Measurements from ENCODE around the gene HHAT.
"Not testable (repeated sequence)": the region's sequence is repeated elsewhere in the genome, so short reads cannot be mapped to it uniquely, and the experiment has no call there.

HHAT gene

DNA sequence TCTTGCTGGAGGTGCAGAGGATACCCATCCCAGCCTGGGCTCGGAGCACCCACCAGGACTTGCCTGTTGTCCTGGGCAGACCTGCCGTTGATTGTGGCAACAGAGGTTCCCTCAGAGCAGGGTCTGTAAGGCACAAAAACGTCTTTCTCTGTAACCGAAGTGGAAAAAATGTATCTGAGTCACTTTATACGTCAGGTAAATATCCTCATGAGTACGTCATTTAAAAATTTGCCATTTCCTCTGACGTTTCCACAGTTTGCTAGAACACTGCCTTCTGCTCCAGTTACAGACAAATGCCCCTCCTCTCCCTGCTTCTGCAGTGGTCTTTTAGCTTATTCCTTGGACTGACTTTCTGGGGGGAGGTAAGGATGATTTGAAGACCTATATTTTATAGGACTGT is 326.8 kb downstream of the HHAT start:
- DNase-seq: no peak

DNA sequence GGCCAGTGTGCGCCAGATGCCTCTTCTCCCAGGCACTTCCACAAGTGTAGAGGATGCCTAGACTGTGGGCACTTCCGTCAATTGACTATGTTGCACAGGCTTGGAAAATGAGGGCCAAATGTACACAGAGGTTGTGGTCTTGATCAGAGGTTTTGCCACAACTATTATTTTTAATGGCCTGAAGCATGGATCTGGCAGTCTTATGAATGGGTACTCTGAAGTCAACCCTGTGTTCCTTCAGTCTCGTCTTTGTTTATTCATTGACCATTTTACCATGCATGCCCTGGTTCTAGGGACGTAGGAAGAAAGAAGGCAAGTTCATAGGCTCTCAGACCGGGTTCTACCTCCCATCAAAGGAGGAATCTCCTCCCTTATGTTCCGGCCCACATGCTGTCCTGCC is 329.1 kb downstream of the HHAT start:
- no peak for DNase-seq

DNA sequence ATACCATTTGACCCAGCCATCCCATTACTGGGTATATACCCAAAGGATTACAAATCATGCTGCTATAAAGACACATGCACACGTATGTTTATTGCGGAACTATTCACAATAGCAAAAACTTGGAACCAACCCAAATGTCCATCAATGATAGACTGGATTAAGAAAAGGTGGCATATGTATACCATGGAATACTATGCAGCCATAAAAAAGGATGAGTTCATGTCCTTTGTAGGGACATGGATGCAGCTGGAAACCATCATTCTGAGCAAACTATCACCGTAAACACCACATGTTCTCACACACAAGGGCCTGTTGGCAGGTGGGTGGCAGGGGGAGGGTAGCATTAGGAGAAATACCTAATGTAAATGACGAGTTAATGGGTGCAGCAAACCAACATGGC is 332.8 kb downstream of the HHAT start:
- DNase-seq: not testable (repeated sequence)

DNA sequence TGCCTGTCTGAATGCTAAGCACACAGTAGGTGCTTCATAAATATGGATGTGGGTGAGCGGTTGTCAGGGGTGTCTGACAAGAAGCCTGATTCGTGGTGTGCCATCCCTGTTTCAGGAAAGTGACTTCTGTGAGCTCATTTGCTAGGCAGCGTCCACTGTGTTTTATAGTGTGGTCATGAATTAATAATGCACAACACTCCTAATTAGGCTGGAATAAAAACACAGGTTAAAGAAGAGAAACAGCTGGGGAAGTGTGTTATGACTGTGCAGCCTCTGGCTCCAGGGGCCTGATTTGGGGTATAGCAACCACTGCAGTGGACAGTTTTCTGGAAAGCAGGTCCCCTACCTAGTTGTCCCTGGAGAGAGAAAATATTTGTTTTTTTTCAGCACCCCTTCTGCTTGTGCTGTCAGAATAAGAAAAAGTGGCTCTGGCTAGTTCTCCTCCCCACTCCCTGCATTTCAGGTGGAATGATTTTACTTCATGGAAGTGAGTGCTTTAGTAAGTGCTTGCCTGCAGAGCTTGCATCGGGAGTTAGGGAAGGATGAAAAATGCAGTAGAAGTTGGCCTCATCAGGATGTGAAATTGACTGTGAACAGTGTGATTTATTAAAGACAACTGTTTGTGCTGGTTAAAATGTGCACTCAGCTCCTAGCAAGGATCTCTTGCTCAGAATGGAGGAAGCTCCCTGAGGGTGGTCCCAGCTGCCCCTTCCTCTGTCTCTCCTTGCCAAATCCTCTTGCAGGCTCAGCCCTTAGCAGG is 333.8 kb downstream of the HHAT start:
- no peak for DNase-seq

DNA sequence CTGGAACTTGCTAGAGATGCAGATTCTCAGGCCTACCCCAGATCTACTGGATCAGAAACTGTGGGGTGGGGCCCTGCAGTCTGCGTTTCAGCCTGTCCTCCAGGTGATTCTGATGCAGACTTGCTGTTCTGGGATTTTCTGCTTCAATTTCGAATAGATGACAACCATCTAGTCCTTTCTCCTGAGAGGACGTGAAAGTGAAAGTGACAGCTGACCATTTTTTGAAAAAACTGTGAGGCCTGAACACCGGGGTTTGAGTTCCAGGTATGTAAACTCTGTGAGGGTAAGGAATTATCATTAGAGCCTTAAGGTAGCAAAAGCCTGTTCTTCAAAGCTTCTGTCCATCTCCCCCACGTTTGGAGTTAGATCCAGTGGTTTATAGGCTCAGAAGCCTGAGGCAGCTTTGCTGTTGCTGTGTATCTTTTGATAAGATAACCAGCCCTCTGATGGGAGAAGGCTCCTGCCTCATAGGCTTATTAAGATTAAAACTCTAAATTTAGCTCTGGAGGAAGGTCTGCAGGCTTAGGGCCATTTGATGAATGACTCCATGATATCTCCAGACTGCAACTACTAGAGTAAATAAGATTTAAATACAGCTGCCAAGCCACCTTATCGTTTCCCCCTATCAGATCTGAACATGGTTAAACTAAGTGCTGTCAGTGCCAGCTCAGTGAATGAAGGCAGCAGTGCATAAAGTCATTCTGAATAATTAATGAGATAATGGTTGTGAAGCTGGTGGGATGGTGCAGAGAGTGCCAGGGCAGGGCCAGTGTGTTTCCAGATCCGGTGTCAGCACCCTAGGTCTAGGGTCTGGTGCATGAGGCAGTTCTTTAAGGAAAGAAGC is 335.2 kb downstream of the HHAT start:
- no peak for DNase-seq

DNA sequence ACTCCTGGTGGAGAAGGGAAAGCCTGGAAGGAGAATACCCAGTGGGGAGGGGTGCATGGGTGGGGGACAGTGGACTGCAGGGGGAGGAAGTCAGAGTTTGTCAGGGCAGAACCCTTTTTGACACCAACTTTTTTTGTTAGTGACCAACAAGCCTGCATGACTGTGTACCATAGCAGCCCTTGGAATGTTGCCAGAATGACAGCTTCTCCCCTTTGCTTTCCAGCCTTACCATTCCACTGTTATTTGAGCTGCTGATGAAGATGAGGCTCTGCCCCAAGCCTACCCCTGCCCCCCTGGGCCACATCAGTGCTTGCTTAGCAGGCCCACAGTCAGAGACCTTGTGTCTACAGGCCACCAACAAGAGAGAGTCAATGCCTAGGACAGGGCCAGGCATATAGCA is 341.2 kb downstream of the HHAT start:
- DNase-seq: no peak

DNA sequence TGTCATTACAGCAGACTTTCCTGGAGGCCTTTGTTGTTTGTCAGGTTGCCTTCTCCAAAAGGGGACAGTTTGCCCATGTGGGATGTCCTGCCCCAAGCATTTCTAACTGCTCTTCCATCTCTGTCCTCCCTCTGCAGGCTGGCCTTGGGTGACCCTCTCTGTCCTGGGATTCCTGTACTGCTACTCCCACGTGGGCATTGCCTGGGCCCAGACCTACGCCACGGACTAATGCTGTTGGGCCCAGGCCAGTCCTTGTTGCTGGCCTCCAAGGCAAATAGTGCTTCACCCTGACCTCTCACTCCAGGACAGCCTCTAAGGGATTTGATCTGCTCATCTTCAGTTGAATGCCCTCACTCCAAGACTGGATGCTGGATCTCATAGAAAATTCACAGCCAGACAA is 345.4 kb downstream of the HHAT start:
- no peak for DNase-seq

DNA sequence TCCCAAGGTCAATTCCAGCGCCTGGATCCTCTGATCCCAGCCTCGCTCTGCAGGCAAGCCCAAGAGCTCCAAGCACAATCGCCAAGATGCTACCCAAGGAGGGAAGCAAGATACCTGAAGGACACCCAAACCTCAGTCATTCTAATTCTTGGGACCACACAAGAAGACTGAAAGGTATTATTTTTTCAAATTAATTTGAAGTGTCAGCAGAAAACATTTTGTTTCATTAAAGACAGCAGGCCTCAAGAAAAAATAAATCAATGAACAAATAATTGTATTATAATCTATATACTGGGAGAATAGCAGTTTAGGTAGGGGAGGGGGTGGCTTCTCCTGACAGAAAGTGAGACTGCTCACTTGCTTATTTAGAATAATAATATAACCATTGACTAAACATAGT is 347.8 kb downstream of the HHAT start:
- DNase-seq: no peak

DNA sequence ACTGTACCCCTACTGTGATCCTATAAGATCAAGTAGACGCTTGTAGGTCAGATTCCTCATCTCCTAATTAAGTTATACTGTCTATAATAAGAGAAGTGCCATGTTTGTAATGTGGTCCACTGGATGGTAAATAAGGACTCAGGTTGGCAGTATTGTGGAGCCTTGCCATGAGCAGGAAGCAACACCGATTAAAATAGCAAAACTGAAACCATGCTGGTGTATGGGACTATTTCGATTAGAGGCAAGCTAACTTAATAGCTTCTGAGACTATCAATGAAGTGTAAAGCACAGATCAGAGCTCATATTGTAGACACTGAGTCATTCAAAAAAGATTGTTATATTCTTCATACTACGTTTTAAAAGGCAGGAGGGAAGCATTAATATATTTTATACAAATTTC is 348.8 kb downstream of the HHAT start:
- DNase-seq: no peak

DNA sequence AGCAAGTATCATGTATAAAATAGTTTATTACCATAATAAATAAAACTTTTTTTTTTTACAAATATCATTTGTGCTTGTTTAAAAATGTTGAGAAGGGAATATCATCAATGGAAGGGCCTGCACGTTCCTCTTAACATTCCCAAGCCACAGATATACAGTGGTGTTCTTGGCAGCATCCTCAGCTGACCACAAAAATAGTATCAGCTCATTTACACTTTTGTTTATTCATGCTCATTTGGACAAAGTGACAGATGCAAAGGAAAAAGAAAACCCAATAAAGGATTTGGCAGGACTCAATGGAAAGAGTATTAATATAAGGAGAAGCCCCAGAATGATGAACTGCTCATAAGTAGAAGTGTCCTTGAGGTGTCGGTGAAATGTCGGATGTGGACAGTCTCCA is 349.6 kb downstream of the HHAT start:
- DNase-seq: no peak

DNA sequence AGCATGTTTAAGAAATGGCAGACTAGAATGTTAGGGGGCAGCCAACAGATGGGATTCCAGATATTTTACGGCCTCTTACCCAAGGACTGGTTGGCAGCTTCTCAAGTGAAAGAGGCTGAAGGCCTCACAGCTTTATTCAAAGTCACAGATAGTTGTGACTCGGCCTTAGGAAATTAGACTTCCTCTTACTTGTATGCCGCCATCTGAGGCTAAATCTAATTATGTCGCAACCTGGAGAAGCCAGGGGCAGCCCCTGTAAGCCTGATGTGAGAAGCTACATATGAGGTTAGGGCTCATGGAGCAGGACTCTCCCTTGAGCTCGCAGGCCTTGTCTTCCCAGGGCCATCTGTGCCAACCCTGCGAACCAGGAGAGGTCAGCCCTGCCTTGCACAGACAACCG is 352.5 kb downstream of the HHAT start:
- DNase-seq: no peak

DNA sequence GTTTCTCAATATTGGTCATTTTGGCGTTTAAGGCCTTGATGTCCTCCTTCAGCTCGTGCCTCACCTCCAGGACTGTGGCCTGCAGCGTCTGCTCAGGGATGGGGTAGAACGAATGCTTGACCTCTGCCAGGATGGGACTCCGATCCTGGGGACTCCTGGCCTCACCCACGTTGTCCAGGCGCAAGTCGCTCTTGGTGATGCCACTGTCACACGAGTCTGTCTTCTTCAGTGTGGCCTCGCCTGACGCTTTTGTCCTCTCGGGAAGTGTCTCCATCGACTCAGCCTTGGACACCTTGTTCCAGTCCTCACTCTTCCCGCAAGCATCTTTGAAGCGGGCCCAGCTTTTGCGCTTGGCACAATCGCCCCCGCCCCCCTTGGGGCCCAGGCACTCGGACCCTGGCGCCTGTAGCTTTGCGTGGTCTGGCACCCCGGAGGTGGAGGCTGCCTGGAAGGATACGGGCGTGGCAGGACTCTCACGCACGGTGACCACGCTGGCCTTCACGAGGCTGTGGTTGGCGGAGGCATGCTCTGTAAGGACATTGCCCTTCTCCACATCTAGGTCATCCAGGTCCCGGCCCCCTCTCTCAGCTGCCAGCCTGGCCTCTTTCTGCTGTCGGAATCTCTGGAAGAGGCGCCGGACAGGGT is 354.8 kb downstream of the HHAT start:
- DNase-seq: no peak

DNA sequence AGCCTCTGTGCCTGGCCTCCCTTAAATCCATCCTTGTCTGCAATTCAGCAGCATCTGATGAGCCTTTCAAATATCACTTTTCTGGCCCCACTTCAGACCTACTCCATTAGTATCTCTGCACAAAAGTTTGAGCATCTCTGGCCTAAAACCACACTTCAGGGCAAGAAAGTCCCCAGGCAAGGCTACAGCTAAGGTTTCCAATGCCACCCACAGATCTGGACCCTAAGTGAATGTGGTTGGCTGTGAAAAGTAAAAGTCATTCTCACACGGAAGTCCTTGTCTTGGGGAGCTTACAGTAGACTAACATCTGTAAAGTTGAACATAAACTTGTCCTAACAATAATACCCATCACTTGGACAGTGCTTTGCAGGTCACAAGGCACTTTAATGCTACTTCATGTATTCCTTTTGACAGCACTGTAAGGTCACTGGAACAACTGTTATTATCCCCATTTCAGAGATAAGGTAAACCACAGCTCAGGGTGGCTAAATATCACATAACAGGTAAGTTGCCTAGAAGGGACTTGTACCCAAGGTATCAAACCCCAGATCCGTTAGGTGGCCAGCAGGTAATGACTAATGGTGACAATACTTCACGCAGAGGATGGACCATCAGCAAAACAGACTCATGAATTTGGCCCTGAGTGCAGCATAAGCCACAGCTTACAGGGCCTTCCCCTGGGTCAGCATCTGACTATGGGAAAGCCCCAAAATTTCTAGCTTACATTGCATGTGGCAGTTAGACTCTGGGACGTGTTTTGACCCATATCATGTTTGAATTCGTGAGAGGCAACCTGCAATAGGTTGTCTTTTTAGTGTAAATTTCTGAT is 356.0 kb downstream of the HHAT start:
- no peak for DNase-seq

DNA sequence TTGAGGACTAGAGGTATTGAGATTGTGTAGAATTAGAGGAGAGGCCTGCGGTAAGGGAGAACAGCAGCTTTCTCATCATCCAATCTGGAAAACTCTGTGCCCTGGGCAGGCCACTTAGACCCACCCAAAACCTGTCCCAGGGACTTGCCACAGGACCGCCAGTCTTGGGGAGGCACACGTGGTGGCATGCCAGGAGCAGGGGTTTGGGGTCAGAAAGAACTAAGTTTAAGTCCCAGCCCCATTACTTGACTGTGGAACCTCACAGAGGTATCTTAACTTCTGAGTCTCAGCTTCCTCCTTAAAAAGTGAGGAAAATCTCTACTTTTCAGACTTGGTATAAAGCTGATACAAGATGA is 356.6 kb downstream of the HHAT start:
- no peak for DNase-seq

DNA sequence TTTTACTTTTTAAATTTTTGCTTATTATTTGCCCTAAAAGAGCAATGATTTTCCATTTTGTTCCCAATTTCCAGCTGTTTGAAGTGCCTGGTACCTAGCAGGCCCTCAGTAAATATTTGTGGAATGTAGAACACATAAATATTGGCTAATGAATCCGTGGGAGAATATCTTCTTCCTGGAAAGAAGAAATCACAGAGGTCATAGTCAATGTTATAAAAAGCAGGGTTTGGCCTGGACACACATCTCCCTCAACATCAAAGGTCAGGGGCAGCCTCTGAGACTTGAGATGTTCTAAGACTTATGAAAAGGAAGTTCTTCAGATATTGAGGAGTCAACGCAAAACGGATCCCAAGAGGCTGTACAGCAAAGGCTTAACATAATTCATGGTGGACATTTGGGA is 358.1 kb downstream of the HHAT start:
- DNase-seq: no peak

DNA sequence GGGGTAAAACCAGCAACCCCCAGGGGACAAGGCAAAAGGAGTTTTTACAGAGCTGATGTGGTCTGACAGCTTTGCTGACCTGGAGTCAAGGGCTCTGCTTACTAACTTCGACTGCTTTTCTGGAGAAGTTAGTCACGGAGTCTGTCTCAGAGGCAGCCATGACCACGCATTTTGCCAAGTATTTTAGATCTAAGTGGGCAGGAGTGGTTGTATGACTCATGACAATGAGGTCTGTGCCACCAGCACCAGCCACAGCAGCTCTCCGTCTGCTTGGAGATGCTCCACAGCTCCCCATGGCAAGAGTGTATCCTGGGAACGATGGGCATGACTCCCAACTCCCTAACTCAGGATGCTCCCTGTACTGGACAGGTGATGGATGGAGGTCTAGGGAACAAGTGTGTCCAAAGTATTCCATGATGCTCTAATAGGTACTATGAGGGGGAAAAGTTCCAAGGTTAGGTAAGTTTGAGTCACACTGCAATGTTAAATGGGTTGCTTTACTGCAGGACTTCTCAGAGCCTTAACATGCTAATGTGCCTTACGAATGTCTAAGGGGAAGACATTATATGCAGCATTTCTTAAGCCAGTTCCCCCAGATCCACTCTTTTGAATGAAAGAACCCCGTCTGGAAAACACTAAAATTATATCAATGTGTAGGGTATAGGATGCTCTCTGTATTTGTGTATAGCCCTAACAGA is 359.0 kb downstream of the HHAT start:
- no peak for DNase-seq

DNA sequence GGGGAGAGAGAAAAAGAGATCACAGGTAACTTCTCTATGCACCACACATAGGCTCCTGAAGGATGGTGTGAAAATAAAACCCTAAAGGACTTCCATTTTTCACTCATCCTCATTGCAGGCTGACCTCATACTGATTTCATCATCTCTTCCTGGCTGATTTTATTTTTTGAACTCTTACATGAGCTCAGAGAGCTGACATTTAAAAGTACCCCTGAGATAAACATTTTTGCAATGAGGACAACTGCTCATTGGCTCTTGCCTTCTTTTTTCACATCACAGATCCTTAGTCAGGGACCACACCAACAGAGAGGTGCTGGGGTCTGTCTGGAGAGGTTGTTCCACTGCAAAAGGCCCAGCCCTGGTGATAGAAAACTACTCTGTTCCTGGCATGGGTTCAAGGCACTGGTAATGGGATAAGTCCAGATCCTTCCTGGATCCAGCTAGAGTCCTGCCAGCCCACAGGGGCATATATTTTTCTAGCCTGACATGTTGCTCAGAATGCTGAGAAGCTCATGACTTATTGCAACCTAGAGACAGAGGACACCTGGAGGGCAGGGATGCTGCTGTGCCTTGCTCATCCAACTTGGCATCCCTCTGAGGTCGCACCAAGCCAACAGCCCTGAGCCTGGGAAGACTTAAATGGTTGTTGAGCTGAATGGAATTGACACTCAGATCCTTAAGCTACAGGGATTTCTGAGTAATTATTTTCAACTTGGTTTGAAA is 360.0 kb downstream of the HHAT start:
- DNase-seq: no peak

DNA sequence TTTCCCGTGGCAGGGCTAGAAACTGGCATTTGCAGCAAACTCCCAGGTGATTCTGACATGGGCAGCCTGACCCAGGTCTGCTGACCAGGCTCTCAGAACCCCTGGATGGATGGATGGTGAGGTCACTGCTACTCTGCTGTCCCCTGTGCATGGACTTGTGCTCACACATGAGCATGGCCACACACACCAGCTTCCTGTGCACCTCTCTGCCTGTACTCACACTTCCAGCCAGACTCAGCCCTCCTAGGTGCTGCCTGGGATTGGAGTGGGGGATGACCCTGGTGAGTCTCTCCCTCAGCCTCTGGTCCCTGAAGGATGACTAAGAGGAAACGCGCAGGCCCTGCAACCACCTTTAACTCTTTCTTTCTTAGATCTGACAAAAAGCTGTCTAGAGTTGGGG is 361.1 kb downstream of the HHAT start:
- no peak for DNase-seq

DNA sequence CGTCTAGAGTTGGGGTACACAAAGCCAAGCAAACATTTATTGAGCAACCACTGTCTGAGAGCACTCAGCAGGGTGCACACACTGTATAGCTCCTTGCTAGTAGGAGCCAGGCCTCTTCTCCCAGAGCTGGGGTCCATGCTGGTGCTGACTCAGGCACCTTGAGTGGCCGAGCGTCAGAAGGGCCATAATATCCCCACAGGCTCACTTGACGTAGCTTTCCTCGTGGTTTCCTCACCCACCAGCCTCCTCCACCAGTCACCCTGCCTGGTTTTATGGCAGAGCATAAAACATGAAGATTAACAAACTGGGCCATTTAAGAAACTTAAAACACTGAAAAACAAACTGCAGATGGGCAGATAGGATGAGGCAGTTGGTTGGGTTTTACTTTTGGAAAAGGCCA is 361.5 kb downstream of the HHAT start:
- no peak for DNase-seq

DNA sequence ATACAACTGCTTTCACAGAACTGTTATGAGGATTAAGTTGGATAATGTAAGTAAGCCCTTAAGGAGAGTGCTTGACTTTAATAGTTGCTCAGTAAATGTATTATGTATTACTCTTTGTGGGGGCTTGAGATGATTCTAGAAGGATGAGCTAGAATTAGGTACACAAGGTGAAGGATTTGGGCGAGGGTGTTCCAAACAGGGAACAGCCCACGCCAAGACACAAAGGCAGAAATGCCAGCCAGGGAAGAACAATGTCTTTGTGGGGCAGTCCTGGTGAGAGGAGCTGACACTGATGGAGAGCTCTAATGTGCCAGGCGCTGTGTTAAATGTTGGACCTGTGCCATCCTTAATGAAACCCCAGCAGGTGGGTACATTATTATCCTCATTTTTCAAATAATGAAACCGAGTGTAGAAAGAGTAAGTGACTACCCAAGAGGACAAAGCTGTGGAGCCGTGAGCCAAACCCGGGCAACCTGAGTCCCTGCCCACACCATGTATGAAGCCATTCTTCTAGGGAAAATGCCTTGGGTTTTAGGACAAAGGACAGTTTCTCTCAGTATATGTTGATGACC is 362.4 kb downstream of the HHAT start:
- DNase-seq: no peak

DNA sequence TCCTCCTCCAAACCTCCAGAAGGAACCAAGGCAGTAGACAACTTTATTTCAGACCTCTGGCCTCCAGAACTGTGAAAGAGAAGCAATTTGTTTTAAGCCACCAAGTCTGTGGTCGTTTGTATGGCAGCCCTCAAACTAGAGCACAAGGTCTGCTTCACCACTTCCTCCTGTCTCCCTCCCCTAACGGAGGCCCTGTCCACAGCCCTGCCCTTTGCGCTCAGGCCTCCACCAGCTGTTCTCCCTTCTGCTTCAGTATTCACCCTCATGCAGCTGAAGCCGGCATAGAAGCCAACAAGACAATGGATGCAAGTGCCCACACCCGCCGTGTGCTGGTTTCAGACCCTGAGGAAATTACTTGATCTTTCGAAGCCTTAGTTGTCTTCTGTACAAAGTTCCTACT is 364.1 kb downstream of the HHAT start:
- no peak for DNase-seq

DNA sequence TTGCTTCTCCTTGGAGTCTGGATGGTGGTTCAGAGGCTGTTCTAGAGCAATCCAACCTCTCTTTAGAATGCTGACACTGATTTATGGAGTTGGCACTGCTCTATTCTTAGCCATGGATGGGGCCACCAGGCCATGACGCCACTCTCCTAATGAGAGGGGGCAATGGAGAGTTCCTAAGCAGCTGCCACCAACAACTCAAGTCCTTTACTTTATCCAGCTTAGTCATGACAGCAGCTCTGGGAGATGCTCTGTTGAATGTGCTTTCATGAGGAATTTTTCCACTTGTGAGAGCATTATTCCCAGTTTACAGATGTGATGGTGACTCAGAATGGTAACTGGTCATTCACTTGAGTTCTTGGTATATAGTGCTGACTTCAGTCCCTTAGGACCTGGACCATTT is 366.3 kb downstream of the HHAT start:
- DNase-seq: no peak
